Smooth muscle cell (in vitro differentiated cells): ENCODE data around the gene FRMD1. TPM values are rescaled to one million over a fixed set of nuclear protein-coding genes. Genes with fewer than 3 reads are reported as not detected.

ENCODE experiments used
- DNase-seq: peaks from one replicate; lab custom pipeline; 2025; ENCODE audit not compliant: unreplicated experiment; lab: John Stamatoyannopoulos, UW
- H2AFZ ChIP-seq: fragments of 200-600 bp; sonication (generic); 2 replicates; pipeline ENCODE4 v1.6.0; 2016; ENCODE audit warnings: antibody characterized with exemption, low read depth, mild to moderate bottlenecking
- H3F3A ChIP-seq: fragments of 200-600 bp; sonication (generic); 2 replicates; pipeline ENCODE4 v1.6.0; 2017; ENCODE audit warnings: antibody characterized with exemption, low read depth
- H3K27ac ChIP-seq: fragments of 200-600 bp; sonication (generic); 2 replicates; pipeline ENCODE4 v1.5.1; 2016; ENCODE audit warnings: low read depth, mild to moderate bottlenecking
- H3K27me3 ChIP-seq: fragments of 200-600 bp; sonication (generic); 2 replicates; pipeline ENCODE4 v1.6.1; 2016; ENCODE audit warnings: low read depth, mild to moderate bottlenecking
- H3K36me3 ChIP-seq: fragments of 200-600 bp; sonication (generic); 2 replicates; pipeline ENCODE4 v1.5.1; 2016; ENCODE audit warnings: low read depth
- H3K4me1 ChIP-seq: fragments of 200-600 bp; sonication (generic); 2 replicates; pipeline ENCODE4 v1.5.1; 2016; ENCODE audit warnings: low read depth
- H3K4me2 ChIP-seq: fragments of 200-600 bp; sonication (generic); 2 replicates; pipeline ENCODE4 v1.6.0; 2016; ENCODE audit warnings: mild to moderate bottlenecking
- H3K4me3 ChIP-seq: fragments of 200-600 bp; sonication (generic); 2 replicates; pipeline ENCODE4 v1.5.1; 2016; ENCODE audit warnings: mild to moderate bottlenecking
- H3K79me2 ChIP-seq: fragments of 200-600 bp; sonication (generic); 2 replicates; pipeline ENCODE4 v1.6.0; 2016; ENCODE audit warnings: low read depth, mild to moderate bottlenecking
- H3K9ac ChIP-seq: fragments of 200-600 bp; sonication (generic); 2 replicates; pipeline ENCODE4 v1.6.0; 2016; ENCODE audit warnings: low read depth
- H3K9me3 ChIP-seq: fragments of 200-600 bp; sonication (generic); replicated peaks from 2 replicates; pipeline ENCODE4 v1.5.1; 2016; ENCODE audit warnings: low read depth
- H4K20me1 ChIP-seq: fragments of 200-600 bp; sonication (generic); 2 replicates; pipeline ENCODE4 v1.6.0; 2016; ENCODE audit warnings: low read depth
- WGBS: methylation state at CpG from one replicate; pipeline ENCODE4 v1.1.7; 2016; ENCODE audit warnings: low lambda C conversion rate; 5-methylcytosine and 5-hydroxymethylcytosine counted together
- polyA plus RNA-seq: library from polyadenylated mRNA; unstranded; fragments of >200 nt; fragmentation: Nextera tagmentation; extraction: Ambion mirVana; gene quantifications from 2 replicates; pipeline ENCODE4 v1.2.1, GENCODE V29; 2016
- total RNA-seq: library from RNA; depleted of rRNA; stranded (reverse); fragments of >200 nt; gene quantifications from 2 replicates; pipeline ENCODE4 v1.2.3, GENCODE V29; 2014
- TF ChIP-seq, protein P1 (sequence below): fragments of 200-600 bp; sonication (generic); IDR thresholded peaks from 2 replicates; pipeline ENCODE4 v1.5.1; 2017; ENCODE audit warnings: borderline replicate concordance, mild to moderate bottlenecking, antibody characterized with exemption; ENCODE audit not compliant: insufficient read depth, poor library complexity, severe bottlenecking

FRMD1 gene
- total and polyA plus RNA-seq, 2 experiments from 2014 or later, result not detected

DNA sequence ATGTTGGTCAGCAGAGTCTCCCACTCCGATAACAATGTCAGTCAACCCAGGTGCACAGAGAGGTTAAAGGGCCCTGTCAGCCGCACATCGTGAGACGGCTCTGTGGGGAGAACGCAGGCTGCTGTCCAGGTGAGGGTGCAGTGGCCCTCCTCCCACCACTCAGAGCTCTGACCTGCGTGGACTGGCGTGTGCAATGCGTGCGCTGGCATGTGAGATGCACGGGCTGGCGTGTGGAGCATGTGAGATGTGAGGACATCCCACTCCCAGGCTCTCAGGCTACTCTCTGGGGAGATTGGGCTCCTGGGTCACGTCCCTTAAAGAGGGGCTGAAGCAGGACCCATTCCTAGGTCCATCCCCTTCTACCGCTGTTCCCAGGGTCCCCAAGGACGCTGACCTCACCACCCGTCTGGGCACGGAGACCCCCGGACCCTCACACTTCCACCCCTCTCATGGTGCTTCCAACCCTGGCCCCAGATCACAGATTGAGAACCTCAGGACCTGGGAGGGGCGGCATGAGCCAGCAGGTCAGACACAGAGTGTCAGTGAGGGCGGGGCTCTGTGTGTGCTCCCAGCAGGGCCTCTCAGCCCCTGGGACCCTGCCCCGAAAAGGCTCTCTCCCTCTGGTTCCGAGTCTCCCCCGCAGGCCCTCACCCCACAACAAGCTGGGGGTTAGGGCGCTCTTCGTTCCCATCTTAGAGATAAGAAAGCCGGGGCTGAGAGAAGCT is 8.6 kb upstream of the FRMD1 start:
- Histone ChIP-seq H3K9ac (no peak overlapping the region), H3K4me2 (peak overlapping the region; percentile 41), H3K4me1 (peaks cover 8% of the 10 kb centered on the region), H3K4me3 (no peak overlapping the region), H3K27me3 (peaks cover 5% of the 10 kb centered on the region), H3K27ac (no peak overlapping the region), H4K20me1 (no peaks in the 10 kb centered on the region), H3K36me3 (no peaks in the 10 kb centered on the region), H2AFZ (no peak overlapping the region), H3K79me2 (no peaks in the 10 kb centered on the region), H3F3A (peaks cover 5% of the 10 kb centered on the region), H3K9me3 (no peaks in the 10 kb centered on the region)
- DNase-seq, result no peak
- TF ChIP-seq, protein P1, sequence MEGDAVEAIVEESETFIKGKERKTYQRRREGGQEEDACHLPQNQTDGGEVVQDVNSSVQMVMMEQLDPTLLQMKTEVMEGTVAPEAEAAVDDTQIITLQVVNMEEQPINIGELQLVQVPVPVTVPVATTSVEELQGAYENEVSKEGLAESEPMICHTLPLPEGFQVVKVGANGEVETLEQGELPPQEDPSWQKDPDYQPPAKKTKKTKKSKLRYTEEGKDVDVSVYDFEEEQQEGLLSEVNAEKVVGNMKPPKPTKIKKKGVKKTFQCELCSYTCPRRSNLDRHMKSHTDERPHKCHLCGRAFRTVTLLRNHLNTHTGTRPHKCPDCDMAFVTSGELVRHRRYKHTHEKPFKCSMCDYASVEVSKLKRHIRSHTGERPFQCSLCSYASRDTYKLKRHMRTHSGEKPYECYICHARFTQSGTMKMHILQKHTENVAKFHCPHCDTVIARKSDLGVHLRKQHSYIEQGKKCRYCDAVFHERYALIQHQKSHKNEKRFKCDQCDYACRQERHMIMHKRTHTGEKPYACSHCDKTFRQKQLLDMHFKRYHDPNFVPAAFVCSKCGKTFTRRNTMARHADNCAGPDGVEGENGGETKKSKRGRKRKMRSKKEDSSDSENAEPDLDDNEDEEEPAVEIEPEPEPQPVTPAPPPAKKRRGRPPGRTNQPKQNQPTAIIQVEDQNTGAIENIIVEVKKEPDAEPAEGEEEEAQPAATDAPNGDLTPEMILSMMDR, result no peak
- 92% methylated on average over 25 of the region's 25 CpGs for WGBS

- Histone ChIP-seq H3F3A (peaks cover 5% of the 10 kb centered on the region), H3K4me1 (peaks cover 8% of the 10 kb centered on the region), H3K4me3 (no peak overlapping the region), H3K36me3 (no peaks in the 10 kb centered on the region), H2AFZ (no peak overlapping the region), H3K79me2 (no peaks in the 10 kb centered on the region), H3K9ac (no peak overlapping the region), H3K9me3 (no peaks in the 10 kb centered on the region), H3K27me3 (peaks cover 5% of the 10 kb centered on the region), H4K20me1 (no peaks in the 10 kb centered on the region), H3K27ac (no peak overlapping the region), H3K4me2 (no peak overlapping the region)
- WGBS, result 93% methylated on average over 10 of the region's 10 CpGs
- DNase-seq, result no peak
- TF ChIP-seq, protein P1, result no peak
Measured at GRCh38 chr6:168086616-168087015, 7.6 kb upstream of the FRMD1 start.

DNA sequence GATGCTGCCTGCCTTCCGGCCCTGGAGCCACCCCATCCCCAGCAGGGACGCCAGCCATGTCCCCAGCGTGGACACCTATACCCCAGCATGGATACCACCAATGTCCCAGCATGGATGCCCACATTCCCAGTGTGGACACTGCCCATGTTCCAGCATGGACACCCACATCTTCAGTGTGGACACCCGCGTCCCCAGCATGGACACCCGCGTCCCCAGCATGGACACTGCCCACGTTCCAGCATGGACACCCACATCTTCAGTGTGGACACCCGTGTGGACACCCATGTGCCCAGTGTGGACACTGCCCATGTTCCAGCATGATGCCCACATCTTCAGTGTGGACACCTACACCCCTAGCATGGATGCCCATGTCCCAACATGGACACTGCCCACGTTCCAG is 7.1 kb upstream of the FRMD1 start:
- no peak for DNase-seq
- TF ChIP-seq, protein P1, result no peak
- Histone ChIP-seq H3K9ac (no peak overlapping the region), H3K4me1 (peaks cover 8% of the 10 kb centered on the region), H3K4me2 (no peak overlapping the region), H4K20me1 (no peaks in the 10 kb centered on the region), H3K4me3 (no peak overlapping the region), H3K36me3 (no peaks in the 10 kb centered on the region), H3K27ac (no peak overlapping the region), H2AFZ (no peak overlapping the region), H3K9me3 (no peaks in the 10 kb centered on the region), H3K79me2 (no peaks in the 10 kb centered on the region), H3K27me3 (peaks cover 5% of the 10 kb centered on the region), H3F3A (peaks cover 5% of the 10 kb centered on the region)
- WGBS, result 96% methylated on average over 10 of the region's 10 CpGs

DNA sequence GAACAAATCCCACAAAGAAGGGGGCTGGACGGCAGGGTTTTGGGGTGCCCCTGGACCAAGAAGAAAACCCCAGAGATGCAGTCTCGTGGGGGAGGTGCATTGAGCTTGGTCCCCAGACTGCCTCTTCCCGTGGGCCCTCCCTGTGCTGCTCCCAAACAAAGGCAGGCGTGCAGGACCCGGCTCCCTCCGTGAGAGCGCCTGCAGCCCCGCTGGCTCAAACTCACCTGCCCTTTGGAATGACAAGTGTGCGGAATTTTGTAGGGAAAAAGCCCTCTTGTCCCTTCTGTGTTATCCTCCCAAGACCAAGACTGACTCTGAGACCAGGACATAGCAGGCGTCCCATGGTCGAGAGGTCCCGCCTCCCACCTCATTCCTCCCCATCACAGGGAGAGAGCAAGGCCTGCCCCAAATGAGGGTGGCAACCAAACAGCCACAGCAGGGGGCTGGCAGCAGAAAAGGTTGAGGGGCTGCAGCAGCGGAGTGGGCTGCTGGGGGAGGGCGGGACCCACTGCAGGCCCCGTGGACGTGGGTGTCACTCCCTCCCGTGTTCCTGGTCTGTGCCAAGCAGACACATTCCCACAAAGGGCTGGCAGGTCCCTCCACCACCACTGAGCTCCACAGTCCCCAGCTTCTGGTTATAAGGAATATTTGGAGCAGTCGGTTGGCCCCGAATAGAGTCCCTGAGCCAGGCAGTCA is 5.6 kb upstream of the FRMD1 start:
- no peak overlapping the region for H3K4me2 ChIP-seq
- no peaks in the 10 kb centered on the region for H4K20me1 ChIP-seq
- no peak overlapping the region for H3K27ac ChIP-seq
- H2AFZ ChIP-seq, result no peak overlapping the region
- 93% methylated on average over 19 of the region's 19 CpGs for WGBS
- no peak overlapping the region for H3K9ac ChIP-seq
- H3K36me3 ChIP-seq, result no peaks in the 10 kb centered on the region
- no peak overlapping the region for H3K4me3 ChIP-seq
- DNase-seq, result no peak
- peaks cover 8% of the 10 kb centered on the region for H3K4me1 ChIP-seq
- peaks cover 5% of the 10 kb centered on the region for H3K27me3 ChIP-seq
- no peaks in the 10 kb centered on the region for H3K9me3 ChIP-seq
- H3F3A ChIP-seq, result peaks cover 5% of the 10 kb centered on the region
- no peaks in the 10 kb centered on the region for H3K79me2 ChIP-seq
- TF ChIP-seq, protein P1, result no peak
